Measurements from ENCODE around the gene LEMD1.

The LEMD1 gene

DNA sequence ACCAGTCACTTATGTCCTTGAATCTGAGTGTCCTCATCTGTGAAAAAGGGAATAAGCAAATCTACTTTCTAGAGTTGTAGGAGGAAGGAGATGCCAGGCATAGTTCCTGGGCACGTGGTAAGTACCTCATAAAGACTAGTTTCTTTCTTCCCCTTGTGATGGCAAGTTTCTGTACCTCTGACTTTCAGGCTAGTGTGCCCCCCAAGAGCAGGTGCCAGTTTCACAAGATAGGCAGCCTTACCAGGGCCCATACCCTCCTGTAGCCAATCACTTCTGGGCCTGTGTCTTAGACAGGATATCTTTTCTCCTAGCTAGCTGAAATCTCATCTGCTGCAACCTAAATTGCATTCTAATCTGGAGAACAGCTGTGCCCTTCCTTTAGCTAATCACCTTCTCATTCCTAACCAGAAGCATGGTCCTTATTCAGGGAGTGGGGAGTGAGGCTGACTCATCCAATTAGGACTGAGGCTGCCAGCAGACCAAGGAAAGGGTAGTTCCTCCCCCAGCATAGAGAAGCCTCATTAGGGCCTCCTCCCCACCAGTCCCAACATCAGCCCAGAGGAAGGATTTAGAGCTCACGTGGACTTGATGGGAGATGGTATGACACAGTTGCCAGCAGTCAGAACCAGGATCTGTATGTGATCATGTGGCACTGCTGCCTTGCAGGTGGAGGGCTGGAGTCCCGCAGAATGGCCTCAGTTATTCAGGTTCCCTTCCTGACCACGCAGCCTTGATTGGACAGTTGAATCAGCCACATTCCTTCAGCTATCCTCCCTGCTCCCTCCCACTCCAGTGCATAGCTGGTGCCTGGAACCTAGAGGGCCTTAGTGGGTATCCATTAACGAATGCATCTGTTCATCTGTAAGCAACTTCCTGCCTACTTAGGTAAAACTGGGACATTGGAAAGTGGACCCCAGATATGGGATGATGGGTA lies 73.0 kb downstream of the LEMD1 start:
- no peak overlapping the region for H3K27ac ChIP-seq (replicated peaks)
- H3K27me3 ChIP-seq (ENCODE audit: insufficient read depth, poor library complexity, severe bottlenecking) = peaks cover 28% of the 10 kb centered on the region
- no peak for DNase-seq (ENCODE audit: low read depth in 1 of 2, low spot score in 1 of 2)
- TF ChIP-seq, protein P1, sequence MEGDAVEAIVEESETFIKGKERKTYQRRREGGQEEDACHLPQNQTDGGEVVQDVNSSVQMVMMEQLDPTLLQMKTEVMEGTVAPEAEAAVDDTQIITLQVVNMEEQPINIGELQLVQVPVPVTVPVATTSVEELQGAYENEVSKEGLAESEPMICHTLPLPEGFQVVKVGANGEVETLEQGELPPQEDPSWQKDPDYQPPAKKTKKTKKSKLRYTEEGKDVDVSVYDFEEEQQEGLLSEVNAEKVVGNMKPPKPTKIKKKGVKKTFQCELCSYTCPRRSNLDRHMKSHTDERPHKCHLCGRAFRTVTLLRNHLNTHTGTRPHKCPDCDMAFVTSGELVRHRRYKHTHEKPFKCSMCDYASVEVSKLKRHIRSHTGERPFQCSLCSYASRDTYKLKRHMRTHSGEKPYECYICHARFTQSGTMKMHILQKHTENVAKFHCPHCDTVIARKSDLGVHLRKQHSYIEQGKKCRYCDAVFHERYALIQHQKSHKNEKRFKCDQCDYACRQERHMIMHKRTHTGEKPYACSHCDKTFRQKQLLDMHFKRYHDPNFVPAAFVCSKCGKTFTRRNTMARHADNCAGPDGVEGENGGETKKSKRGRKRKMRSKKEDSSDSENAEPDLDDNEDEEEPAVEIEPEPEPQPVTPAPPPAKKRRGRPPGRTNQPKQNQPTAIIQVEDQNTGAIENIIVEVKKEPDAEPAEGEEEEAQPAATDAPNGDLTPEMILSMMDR (IDR thresholded peaks at IDR 0.05; ENCODE audit: insufficient read depth, low read length) = no peak
- TF ChIP-seq SPI1 (IDR thresholded peaks at IDR 0.05; ENCODE audit: borderline replicate concordance, low read depth) (no peak), GABPA (IDR thresholded peaks at IDR 0.05; ENCODE audit: low read depth) (no peak), POLR2AphosphoS5 (IDR thresholded peaks at IDR 0.05; ENCODE audit: low read depth) (no peak)
- TF ChIP-seq, protein P2, sequence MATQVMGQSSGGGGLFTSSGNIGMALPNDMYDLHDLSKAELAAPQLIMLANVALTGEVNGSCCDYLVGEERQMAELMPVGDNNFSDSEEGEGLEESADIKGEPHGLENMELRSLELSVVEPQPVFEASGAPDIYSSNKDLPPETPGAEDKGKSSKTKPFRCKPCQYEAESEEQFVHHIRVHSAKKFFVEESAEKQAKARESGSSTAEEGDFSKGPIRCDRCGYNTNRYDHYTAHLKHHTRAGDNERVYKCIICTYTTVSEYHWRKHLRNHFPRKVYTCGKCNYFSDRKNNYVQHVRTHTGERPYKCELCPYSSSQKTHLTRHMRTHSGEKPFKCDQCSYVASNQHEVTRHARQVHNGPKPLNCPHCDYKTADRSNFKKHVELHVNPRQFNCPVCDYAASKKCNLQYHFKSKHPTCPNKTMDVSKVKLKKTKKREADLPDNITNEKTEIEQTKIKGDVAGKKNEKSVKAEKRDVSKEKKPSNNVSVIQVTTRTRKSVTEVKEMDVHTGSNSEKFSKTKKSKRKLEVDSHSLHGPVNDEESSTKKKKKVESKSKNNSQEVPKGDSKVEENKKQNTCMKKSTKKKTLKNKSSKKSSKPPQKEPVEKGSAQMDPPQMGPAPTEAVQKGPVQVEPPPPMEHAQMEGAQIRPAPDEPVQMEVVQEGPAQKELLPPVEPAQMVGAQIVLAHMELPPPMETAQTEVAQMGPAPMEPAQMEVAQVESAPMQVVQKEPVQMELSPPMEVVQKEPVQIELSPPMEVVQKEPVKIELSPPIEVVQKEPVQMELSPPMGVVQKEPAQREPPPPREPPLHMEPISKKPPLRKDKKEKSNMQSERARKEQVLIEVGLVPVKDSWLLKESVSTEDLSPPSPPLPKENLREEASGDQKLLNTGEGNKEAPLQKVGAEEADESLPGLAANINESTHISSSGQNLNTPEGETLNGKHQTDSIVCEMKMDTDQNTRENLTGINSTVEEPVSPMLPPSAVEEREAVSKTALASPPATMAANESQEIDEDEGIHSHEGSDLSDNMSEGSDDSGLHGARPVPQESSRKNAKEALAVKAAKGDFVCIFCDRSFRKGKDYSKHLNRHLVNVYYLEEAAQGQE (IDR thresholded peaks at IDR 0.05; ENCODE audit: insufficient replicate concordance, low read depth) = no peak
- no peak overlapping the region for H3K4me3 ChIP-seq (replicated peaks; ENCODE audit: insufficient read depth, low read length)

DNA sequence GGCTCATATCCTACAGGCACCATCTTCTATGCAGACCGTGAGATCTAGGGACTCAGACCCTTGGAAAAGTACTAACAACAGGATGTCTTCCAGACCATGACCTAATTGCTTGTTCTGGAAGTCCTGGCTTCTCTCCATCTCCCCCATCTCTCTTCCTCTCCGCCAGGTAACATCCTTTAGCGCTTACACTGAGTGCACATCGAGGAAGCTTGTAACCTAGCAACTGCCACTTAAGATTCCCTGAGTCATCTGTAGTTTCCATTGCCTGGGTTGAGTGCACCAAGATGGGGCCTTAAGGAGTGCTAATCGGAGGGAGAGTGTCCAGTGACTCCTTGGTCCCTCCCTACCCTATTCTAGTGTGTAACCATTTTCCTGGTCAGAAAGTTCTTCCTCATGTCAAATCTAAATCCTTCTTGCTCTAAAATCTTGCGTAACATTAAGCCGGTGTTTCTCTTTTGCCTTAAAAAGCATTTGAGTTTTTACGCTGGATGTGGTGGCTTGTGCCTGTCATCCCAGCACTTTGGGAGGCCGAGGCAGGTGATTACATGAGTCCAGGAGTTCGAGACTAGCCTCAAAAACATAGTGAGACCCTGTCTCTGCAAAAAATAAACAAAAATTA lies 74.8 kb downstream of the LEMD1 start:
- no peak for TF ChIP-seq SPI1 (IDR thresholded peaks at IDR 0.05; ENCODE audit: borderline replicate concordance, low read depth)
- no peak for TF ChIP-seq GABPA (IDR thresholded peaks at IDR 0.05; ENCODE audit: low read depth)
- TF ChIP-seq, protein P1 (IDR thresholded peaks at IDR 0.05; ENCODE audit: insufficient read depth, low read length) = no peak
- no peak for TF ChIP-seq POLR2AphosphoS5 (IDR thresholded peaks at IDR 0.05; ENCODE audit: low read depth)
- TF ChIP-seq, protein P2 (IDR thresholded peaks at IDR 0.05; ENCODE audit: insufficient replicate concordance, low read depth) = no peak
- H3K27me3 ChIP-seq (ENCODE audit: insufficient read depth, poor library complexity, severe bottlenecking) = peaks cover 41% of the 10 kb centered on the region
- no peak for DNase-seq (ENCODE audit: low read depth in 1 of 2, low spot score in 1 of 2)

DNA sequence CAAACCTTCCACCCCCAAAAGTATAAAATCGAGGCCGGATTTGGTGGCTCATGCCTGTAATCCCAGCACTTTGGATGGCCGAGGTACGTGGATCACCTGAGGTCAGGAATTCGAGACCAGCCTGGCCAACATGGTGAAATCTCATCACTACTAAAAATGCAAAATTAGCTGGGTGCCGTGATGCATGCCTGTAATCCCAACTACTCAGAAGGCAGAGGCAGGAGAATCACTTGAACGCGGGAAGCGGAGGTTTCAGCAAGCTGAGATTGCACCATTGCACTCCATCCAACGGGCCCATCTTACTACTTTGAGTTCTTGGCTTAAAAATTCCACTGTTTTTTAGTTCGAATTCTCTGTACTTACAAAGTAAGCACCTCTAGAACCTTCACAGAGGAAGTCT lies 76.1 kb downstream of the LEMD1 start:
- no peak overlapping the region for H3K4me3 ChIP-seq (replicated peaks; ENCODE audit: insufficient read depth, low read length)
- DNase-seq (ENCODE audit: low read depth in 1 of 2, low spot score in 1 of 2) = no peak
- no peak overlapping the region for H3K27ac ChIP-seq (replicated peaks)
- TF ChIP-seq, protein P2 (IDR thresholded peaks at IDR 0.05; ENCODE audit: insufficient replicate concordance, low read depth) = no peak
- TF ChIP-seq SPI1 (IDR thresholded peaks at IDR 0.05; ENCODE audit: borderline replicate concordance, low read depth) (no peak), GABPA (IDR thresholded peaks at IDR 0.05; ENCODE audit: low read depth) (no peak), POLR2AphosphoS5 (IDR thresholded peaks at IDR 0.05; ENCODE audit: low read depth) (no peak)
- TF ChIP-seq, protein P1 (IDR thresholded peaks at IDR 0.05; ENCODE audit: insufficient read depth, low read length) = no peak
- peaks cover 45% of the 10 kb centered on the region for H3K27me3 ChIP-seq (ENCODE audit: insufficient read depth, poor library complexity, severe bottlenecking)

More for the DNA sequence above, 74.8 kb downstream of the LEMD1 start:
- Histone ChIP-seq H3K27ac (replicated peaks) (no peak overlapping the region), H3K4me3 (replicated peaks; ENCODE audit: insufficient read depth, low read length) (no peak overlapping the region)

All from HL-60 (cell line).